Ishikawa (cell line): ENCODE measurements around the gene RGMA.

ENCODE experiments used
- CEBPB ChIP-seq: IDR thresholded peaks from 2 replicates; pipeline ENCODE4 v1.6.1; 2012
- CREB1 ChIP-seq: IDR thresholded peaks from 2 replicates; pipeline ENCODE4 v1.6.1; 2012; ENCODE audit warnings: low read depth
- EP300 ChIP-seq: IDR thresholded peaks from 2 replicates; pipeline ENCODE4 v1.6.1; 2012; ENCODE audit warnings: borderline replicate concordance
- FOXM1 ChIP-seq: IDR thresholded peaks from 2 replicates; pipeline ENCODE4 v1.6.1; 2012; ENCODE audit warnings: low read depth, borderline replicate concordance
- NFIC ChIP-seq: IDR thresholded peaks from 2 replicates; pipeline ENCODE4 v1.6.1; 2012
- RAD21 ChIP-seq: IDR thresholded peaks from 2 replicates; pipeline ENCODE4 v1.6.1; 2012; ENCODE audit warnings: low read depth
- TAF1 ChIP-seq: IDR thresholded peaks from 2 replicates; pipeline ENCODE4 v1.6.1; 2012; ENCODE audit warnings: low read depth, mild to moderate bottlenecking
- TEAD4 ChIP-seq: IDR thresholded peaks from 2 replicates; pipeline ENCODE4 v1.6.1; 2012
- TF ChIP-seq, protein P1 (sequence below): IDR thresholded peaks from 2 replicates; pipeline ENCODE4 v1.6.1; 2012; ENCODE audit warnings: low read depth, mild to moderate bottlenecking
- TF ChIP-seq, protein P2 (sequence below): IDR thresholded peaks from 2 replicates; pipeline ENCODE4 v1.6.1; 2012

DNA sequence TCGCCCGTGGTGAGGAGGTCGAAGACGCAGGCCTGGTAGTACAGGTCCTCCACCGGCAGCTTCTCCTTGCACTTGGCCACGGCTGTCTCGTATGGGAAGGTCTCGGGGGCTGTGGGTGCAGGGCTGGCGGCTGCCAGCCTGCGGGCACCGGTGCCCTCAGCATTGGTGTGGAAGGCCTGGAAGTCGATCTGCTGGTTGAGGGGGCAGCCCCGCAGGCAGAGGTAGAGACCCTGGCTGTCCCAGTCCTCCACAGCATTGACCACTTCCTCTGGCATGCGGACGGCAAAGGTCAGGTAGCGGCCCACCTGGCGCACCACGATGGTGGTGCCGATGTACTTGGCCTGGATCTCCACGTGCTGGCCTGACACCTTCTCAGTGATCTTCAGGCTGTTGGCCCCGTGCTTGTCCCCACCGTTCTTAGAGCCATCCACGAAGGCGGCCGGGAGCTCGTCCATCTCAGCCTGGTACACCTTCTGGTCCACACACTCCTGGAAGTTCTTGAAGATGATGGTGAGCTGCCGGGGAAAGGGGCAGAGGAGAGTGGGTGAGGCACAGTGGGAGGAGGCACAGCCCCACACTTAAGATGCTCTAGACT, 43.7 kb downstream of the RGMA start:
- TF ChIP-seq CREB1 (no peak), CEBPB (no peak), NFIC (no peak), EP300 (no peak), TAF1 (no peak), FOXM1 (no peak), TEAD4 (no peak), RAD21 (no peak)
- TF ChIP-seq, protein P1, sequence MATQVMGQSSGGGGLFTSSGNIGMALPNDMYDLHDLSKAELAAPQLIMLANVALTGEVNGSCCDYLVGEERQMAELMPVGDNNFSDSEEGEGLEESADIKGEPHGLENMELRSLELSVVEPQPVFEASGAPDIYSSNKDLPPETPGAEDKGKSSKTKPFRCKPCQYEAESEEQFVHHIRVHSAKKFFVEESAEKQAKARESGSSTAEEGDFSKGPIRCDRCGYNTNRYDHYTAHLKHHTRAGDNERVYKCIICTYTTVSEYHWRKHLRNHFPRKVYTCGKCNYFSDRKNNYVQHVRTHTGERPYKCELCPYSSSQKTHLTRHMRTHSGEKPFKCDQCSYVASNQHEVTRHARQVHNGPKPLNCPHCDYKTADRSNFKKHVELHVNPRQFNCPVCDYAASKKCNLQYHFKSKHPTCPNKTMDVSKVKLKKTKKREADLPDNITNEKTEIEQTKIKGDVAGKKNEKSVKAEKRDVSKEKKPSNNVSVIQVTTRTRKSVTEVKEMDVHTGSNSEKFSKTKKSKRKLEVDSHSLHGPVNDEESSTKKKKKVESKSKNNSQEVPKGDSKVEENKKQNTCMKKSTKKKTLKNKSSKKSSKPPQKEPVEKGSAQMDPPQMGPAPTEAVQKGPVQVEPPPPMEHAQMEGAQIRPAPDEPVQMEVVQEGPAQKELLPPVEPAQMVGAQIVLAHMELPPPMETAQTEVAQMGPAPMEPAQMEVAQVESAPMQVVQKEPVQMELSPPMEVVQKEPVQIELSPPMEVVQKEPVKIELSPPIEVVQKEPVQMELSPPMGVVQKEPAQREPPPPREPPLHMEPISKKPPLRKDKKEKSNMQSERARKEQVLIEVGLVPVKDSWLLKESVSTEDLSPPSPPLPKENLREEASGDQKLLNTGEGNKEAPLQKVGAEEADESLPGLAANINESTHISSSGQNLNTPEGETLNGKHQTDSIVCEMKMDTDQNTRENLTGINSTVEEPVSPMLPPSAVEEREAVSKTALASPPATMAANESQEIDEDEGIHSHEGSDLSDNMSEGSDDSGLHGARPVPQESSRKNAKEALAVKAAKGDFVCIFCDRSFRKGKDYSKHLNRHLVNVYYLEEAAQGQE = no peak
- TF ChIP-seq, protein P2, sequence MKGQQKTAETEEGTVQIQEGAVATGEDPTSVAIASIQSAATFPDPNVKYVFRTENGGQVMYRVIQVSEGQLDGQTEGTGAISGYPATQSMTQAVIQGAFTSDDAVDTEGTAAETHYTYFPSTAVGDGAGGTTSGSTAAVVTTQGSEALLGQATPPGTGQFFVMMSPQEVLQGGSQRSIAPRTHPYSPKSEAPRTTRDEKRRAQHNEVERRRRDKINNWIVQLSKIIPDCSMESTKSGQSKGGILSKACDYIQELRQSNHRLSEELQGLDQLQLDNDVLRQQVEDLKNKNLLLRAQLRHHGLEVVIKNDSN = no peak
